Measurements from ENCODE around the gene PPY.

DNA sequence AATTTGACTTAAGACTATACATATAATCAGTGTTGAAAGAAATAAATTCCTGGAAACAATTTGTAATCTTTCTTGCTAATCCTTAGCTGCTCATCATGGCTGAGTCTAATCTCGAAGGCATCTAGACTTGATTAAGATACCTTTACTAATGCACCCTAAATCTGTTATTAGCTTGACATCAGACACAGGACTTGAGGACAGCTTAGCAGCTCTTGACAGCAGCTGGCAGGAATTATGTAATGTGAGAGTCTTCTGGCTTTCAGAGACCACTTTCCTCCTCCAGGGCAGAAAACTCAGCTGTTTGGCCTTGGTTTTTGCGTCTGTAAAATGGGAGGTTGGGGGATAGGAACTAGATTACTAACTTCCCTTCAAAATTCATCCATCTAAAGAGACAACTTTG, 27.8 kb downstream of the PPY start:
- TF ChIP-seq, protein P1, sequence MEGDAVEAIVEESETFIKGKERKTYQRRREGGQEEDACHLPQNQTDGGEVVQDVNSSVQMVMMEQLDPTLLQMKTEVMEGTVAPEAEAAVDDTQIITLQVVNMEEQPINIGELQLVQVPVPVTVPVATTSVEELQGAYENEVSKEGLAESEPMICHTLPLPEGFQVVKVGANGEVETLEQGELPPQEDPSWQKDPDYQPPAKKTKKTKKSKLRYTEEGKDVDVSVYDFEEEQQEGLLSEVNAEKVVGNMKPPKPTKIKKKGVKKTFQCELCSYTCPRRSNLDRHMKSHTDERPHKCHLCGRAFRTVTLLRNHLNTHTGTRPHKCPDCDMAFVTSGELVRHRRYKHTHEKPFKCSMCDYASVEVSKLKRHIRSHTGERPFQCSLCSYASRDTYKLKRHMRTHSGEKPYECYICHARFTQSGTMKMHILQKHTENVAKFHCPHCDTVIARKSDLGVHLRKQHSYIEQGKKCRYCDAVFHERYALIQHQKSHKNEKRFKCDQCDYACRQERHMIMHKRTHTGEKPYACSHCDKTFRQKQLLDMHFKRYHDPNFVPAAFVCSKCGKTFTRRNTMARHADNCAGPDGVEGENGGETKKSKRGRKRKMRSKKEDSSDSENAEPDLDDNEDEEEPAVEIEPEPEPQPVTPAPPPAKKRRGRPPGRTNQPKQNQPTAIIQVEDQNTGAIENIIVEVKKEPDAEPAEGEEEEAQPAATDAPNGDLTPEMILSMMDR (IDR thresholded peaks at IDR 0.05) = no peak
- TF ChIP-seq POLR2AphosphoS5 (IDR thresholded peaks at IDR 0.05) = no peak
